ENCODE measurements around the gene OR13C5.
"Not testable (repeated sequence)": the region's sequence is repeated elsewhere in the genome, so short reads cannot be mapped to it uniquely, and the experiment has no call there.

GRCh38 chr9:104605527-104605926 lies 6.3 kb upstream of the OR13C5 start, which contains the start of gene OR13C2:
- TF ChIP-seq CTCF (conservative IDR thresholded peaks at IDR 0.05; ENCODE audit: low read depth in 2 of 2); POLR2AphosphoS5 (IDR thresholded peaks at IDR 0.05; ENCODE audit: low read depth); ZNF462 (CRISPR knock-in tag; IDR thresholded peaks at IDR 0.05); EZH2phosphoT487 (IDR thresholded peaks at IDR 0.05; ENCODE audit: unreplicated experiment); EZH2 (IDR thresholded peaks at IDR 0.05; ENCODE audit: low read depth, unreplicated experiment); REST (IDR thresholded peaks at IDR 0.05; ENCODE audit: unreplicated experiment); CREB1 (CRISPR knock-in tag; IDR thresholded peaks at IDR 0.05; ENCODE audit: low read depth); ZNF114 (CRISPR knock-in tag; IDR thresholded peaks at IDR 0.05); ETS1 (IDR thresholded peaks at IDR 0.05); JUNB (IDR thresholded peaks at IDR 0.05; ENCODE audit: unreplicated experiment); NANOG (IDR thresholded peaks at IDR 0.05; ENCODE audit: borderline replicate concordance); ZNF331 (CRISPR knock-in tag; IDR thresholded peaks at IDR 0.05; ENCODE audit: low read depth): not testable (repeated sequence)

Data from GM23338 (cell line).